Smooth muscle cell (in vitro differentiated cells): ENCODE data around the gene ACVR1B. TPM values are rescaled to one million over a fixed set of nuclear protein-coding genes. Genes with fewer than 3 reads are reported as not detected.
A peak's percentile ranks its signal among the peaks of the same experiment; 100 is the strongest.

Experiments used
- DNase-seq: peaks from one replicate; lab custom pipeline; 2025; ENCODE audit not compliant: unreplicated experiment; lab: John Stamatoyannopoulos, UW
- H2AFZ ChIP-seq: fragments of 200-600 bp; sonication (generic); 2 replicates; pipeline ENCODE4 v1.6.0; 2016; ENCODE audit warnings: antibody characterized with exemption, low read depth, mild to moderate bottlenecking
- H3F3A ChIP-seq: fragments of 200-600 bp; sonication (generic); 2 replicates; pipeline ENCODE4 v1.6.0; 2017; ENCODE audit warnings: antibody characterized with exemption, low read depth
- H3K27ac ChIP-seq: fragments of 200-600 bp; sonication (generic); 2 replicates; pipeline ENCODE4 v1.5.1; 2016; ENCODE audit warnings: low read depth, mild to moderate bottlenecking
- H3K27me3 ChIP-seq: fragments of 200-600 bp; sonication (generic); 2 replicates; pipeline ENCODE4 v1.6.1; 2016; ENCODE audit warnings: low read depth, mild to moderate bottlenecking
- H3K36me3 ChIP-seq: fragments of 200-600 bp; sonication (generic); 2 replicates; pipeline ENCODE4 v1.5.1; 2016; ENCODE audit warnings: low read depth
- H3K4me1 ChIP-seq: fragments of 200-600 bp; sonication (generic); 2 replicates; pipeline ENCODE4 v1.5.1; 2016; ENCODE audit warnings: low read depth
- H3K4me2 ChIP-seq: fragments of 200-600 bp; sonication (generic); 2 replicates; pipeline ENCODE4 v1.6.0; 2016; ENCODE audit warnings: mild to moderate bottlenecking
- H3K4me3 ChIP-seq: fragments of 200-600 bp; sonication (generic); 2 replicates; pipeline ENCODE4 v1.5.1; 2016; ENCODE audit warnings: mild to moderate bottlenecking
- H3K79me2 ChIP-seq: fragments of 200-600 bp; sonication (generic); 2 replicates; pipeline ENCODE4 v1.6.0; 2016; ENCODE audit warnings: low read depth, mild to moderate bottlenecking
- H3K9ac ChIP-seq: fragments of 200-600 bp; sonication (generic); 2 replicates; pipeline ENCODE4 v1.6.0; 2016; ENCODE audit warnings: low read depth
- H3K9me3 ChIP-seq: fragments of 200-600 bp; sonication (generic); replicated peaks from 2 replicates; pipeline ENCODE4 v1.5.1; 2016; ENCODE audit warnings: low read depth
- H4K20me1 ChIP-seq: fragments of 200-600 bp; sonication (generic); 2 replicates; pipeline ENCODE4 v1.6.0; 2016; ENCODE audit warnings: low read depth
- CTCF ChIP-seq: fragments of 200-600 bp; sonication (generic); IDR thresholded peaks from 2 replicates; pipeline ENCODE4 v1.5.1; 2017; ENCODE audit warnings: borderline replicate concordance, mild to moderate bottlenecking, antibody characterized with exemption; ENCODE audit not compliant: insufficient read depth, poor library complexity, severe bottlenecking
- WGBS: methylation state at CpG from one replicate; pipeline ENCODE4 v1.1.7; 2016; ENCODE audit warnings: low lambda C conversion rate; 5-methylcytosine and 5-hydroxymethylcytosine counted together
- polyA plus RNA-seq: library from polyadenylated mRNA; unstranded; fragments of >200 nt; fragmentation: Nextera tagmentation; extraction: Ambion mirVana; gene quantifications from 2 replicates; pipeline ENCODE4 v1.2.1, GENCODE V29; 2016
- total RNA-seq: library from RNA; depleted of rRNA; stranded (reverse); fragments of >200 nt; gene quantifications from 2 replicates; pipeline ENCODE4 v1.2.3, GENCODE V29; 2014

The ACVR1B gene
- total and polyA plus RNA-seq, 2 experiments from 2014 or later, result 1.9 to 4.0 TPM

- Histone ChIP-seq H3K27ac (no peak overlapping the region), H3K4me1 (no peaks in the 10 kb centered on the region), H3K9ac (no peak overlapping the region), H3K4me3 (peak overlapping the region; percentile 62), H4K20me1 (no peaks in the 10 kb centered on the region), H2AFZ (peak overlapping the region; percentile 69), H3K27me3 (no peaks in the 10 kb centered on the region), H3K79me2 (no peaks in the 10 kb centered on the region), H3K36me3 (no peaks in the 10 kb centered on the region), H3K9me3 (no peaks in the 10 kb centered on the region), H3K4me2 (peak overlapping the region; percentile 84), H3F3A (peaks cover 7% of the 10 kb centered on the region)
- TF ChIP-seq CTCF, result no peak
- 81% methylated on average over 7 of the region's 7 CpGs for WGBS
- no peak for DNase-seq
Observed at GRCh38 chr12:51907856-51908425, 43.6 kb upstream of the ACVR1B start.

DNA sequence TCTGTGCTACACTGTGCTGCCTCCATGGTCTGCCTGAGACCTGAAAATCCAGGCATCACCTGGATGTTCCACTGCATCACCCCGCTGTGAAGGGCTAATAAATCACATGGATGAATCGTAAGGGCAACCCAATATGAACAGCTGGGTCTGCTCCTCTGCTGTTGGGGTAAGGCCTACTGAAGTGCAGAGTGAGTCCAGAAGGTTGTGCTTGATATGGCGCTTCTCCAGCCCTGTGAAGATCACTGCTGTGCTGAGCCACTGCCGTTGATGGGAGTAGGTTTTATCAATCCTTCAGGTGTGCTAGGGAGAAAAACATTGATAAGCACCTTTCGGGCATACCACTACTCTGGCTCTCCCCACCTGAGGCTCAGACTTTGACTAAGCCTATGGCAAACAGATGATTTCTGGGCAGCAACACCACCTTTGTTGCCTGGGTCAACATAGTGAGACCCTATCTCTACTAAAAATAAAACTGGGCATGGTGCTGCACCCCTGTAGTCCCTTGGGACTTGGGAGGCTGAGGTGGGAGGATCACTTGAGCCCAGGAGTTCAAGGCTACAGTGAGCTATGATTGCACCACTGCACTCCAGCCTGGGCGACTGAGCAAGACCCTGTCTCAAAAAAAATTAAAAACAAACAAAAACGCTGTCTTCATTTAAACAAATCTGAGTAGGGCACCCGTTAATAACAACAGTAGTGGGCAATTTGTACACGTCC, 42.5 kb upstream of the ACVR1B start:
- Histone ChIP-seq H3K27ac (no peak overlapping the region), H3K27me3 (no peaks in the 10 kb centered on the region), H4K20me1 (no peaks in the 10 kb centered on the region), H3K9ac (no peak overlapping the region), H3K4me3 (no peak overlapping the region), H3K4me1 (no peaks in the 10 kb centered on the region), H2AFZ (no peak overlapping the region), H3F3A (peaks cover 7% of the 10 kb centered on the region), H3K36me3 (no peaks in the 10 kb centered on the region), H3K9me3 (no peaks in the 10 kb centered on the region), H3K79me2 (no peaks in the 10 kb centered on the region), H3K4me2 (no peak overlapping the region)
- no peak for TF ChIP-seq CTCF
- WGBS, result 94% methylated on average over 9 of the region's 9 CpGs
- DNase-seq, result no peak

GRCh38 chr12:51910168-51910567, 41.3 kb upstream of the ACVR1B start:
- Histone ChIP-seq H3F3A (peaks cover 7% of the 10 kb centered on the region), H3K27ac (no peak overlapping the region), H4K20me1 (no peaks in the 10 kb centered on the region), H3K27me3 (no peaks in the 10 kb centered on the region), H3K79me2 (no peaks in the 10 kb centered on the region), H3K36me3 (no peaks in the 10 kb centered on the region), H3K4me2 (peak overlapping the region; percentile 4), H3K4me3 (no peak overlapping the region), H2AFZ (no peak overlapping the region), H3K4me1 (no peaks in the 10 kb centered on the region), H3K9me3 (no peaks in the 10 kb centered on the region), H3K9ac (no peak overlapping the region)
- no peak for DNase-seq
- TF ChIP-seq CTCF, result no peak
- WGBS, result 71% methylated on average over 6 of the region's 6 CpGs
